Body of pancreas (tissue), 4 donors: ENCODE measurements around the gene NDC1. TPM values are rescaled to one million over a fixed set of nuclear protein-coding genes. Genes with fewer than 3 reads are reported as not detected.

Experiments
- ATAC-seq: fragments of 150-250 bp; one replicate; pipeline ENCODE4 v1.9.1; 2016
- DNase-seq, 4 donors: peaks; one replicate each; pipeline ENCODE4 v3.0.0-alpha.2; 2019
- H3K27ac ChIP-seq, 4 donors: fragments of 200-600 bp; sonication (generic); 1 replicate in 3 of 4; 2 replicates in 1 of 4; pipeline versions ENCODE4 v1.5.1 to v1.6.1; 2016 to 2019; ENCODE audit warnings: mild to moderate bottlenecking in 1 of 4, mixed read lengths in 1 of 4, moderate library complexity in 1 of 4
- H3K27me3 ChIP-seq, 2 donors: fragments of 200-600 bp; sonication (generic); one replicate each; pipeline ENCODE4 v1.6.0; 2016; ENCODE audit warnings: mild to moderate bottlenecking in 1 of 2
- H3K36me3 ChIP-seq, 2 donors: fragments of 200-600 bp; sonication (generic); replicated peaks in 1 of 2; 2 replicates each; pipeline ENCODE4 v1.5.1; 2016; ENCODE audit warnings: low read depth in 2 of 2; ENCODE audit not compliant: insufficient read depth in 1 of 2
- H3K4me1 ChIP-seq: fragments of 200-600 bp; sonication (generic); one replicate; pipeline ENCODE4 v1.6.0; 2016
- H3K4me3 ChIP-seq, 2 donors: fragments of 200-600 bp; sonication (generic); 1 replicate in 1 of 2; 2 replicates in 1 of 2; pipeline ENCODE4 v1.5.1; 2016 to 2019
- H3K9me3 ChIP-seq, 3 donors: fragments of 200-600 bp; sonication (generic); 1 replicate in 2 of 3; 2 replicates in 1 of 3; pipeline ENCODE4 v1.5.1; 2016
- POLR2A ChIP-seq, 3 donors: fragments of 450-650 bp; IDR thresholded peaks; one replicate each; pipeline ENCODE4 v1.6.1; 2016; ENCODE audit warnings: antibody characterized with exemption in 3 of 3, mild to moderate bottlenecking in 2 of 3
- WGBS, 2 donors: methylation state at CpG; one replicate each; pipeline ENCODE4 v1.1.5; 2017; 5-methylcytosine and 5-hydroxymethylcytosine counted together
- intact Hi-C: fragments of 100-400 bp; cut with DNase I; formaldehyde crosslinking; loops from one replicate; pipeline ENCODE4 v1.15.1; 2023
- total RNA-seq, 2 donors: library from RNA; depleted of rRNA; stranded (reverse); fragments of >200 nt; gene quantifications; one replicate each; pipeline ENCODE4 v1.1.0, GENCODE V29; 2016
- TF ChIP-seq, protein P1 (sequence below), 7 experiments: fragments of 450-650 bp in 4 of 7; fragments of 200-600 bp in 3 of 7; sonication (generic) in 3 of 7; IDR thresholded peaks; one replicate each; pipeline ENCODE4 v1.5.1; 2016 to 2019; ENCODE audit warnings: antibody characterized with exemption in 7 of 7

NDC1 gene
- total RNA-seq, 2 donors from 2014 or later: 2.3 to 7.3 TPM

GRCh38 chr1:53811414-53811851, 26.7 kb downstream of the NDC1 start:
- WGBS, 2 donors: 96 to 100% methylated on average over 1 to 4 of the region's 4 CpGs
- Histone ChIP-seq H3K9me3 (no peaks in the 10 kb centered on the region), H3K36me3 (no peaks in the 10 kb centered on the region), H3K4me3 (no peak overlapping the region), H3K27ac (no peak overlapping the region), H3K27me3 (no peaks in the 10 kb centered on the region), H3K4me1 (no peaks in the 10 kb centered on the region)
- intact Hi-C loops: no loop called here
- ATAC-seq (no peak), DNase-seq (peak in 1 of 4 donors; percentile 6)
- no peak for TF ChIP-seq POLR2A (IDR thresholded peaks at IDR 0.05)
- TF ChIP-seq, protein P1, sequence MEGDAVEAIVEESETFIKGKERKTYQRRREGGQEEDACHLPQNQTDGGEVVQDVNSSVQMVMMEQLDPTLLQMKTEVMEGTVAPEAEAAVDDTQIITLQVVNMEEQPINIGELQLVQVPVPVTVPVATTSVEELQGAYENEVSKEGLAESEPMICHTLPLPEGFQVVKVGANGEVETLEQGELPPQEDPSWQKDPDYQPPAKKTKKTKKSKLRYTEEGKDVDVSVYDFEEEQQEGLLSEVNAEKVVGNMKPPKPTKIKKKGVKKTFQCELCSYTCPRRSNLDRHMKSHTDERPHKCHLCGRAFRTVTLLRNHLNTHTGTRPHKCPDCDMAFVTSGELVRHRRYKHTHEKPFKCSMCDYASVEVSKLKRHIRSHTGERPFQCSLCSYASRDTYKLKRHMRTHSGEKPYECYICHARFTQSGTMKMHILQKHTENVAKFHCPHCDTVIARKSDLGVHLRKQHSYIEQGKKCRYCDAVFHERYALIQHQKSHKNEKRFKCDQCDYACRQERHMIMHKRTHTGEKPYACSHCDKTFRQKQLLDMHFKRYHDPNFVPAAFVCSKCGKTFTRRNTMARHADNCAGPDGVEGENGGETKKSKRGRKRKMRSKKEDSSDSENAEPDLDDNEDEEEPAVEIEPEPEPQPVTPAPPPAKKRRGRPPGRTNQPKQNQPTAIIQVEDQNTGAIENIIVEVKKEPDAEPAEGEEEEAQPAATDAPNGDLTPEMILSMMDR (IDR thresholded peaks at IDR 0.05): no peak

- Histone ChIP-seq H3K9me3 (no peaks in the 10 kb centered on the region), H3K27me3 (no peaks in the 10 kb centered on the region), H3K36me3 (no peaks in the 10 kb centered on the region), H3K4me3 (no peak overlapping the region), H3K4me1 (no peaks in the 10 kb centered on the region), H3K27ac (no peak overlapping the region)
- no peak for TF ChIP-seq POLR2A (IDR thresholded peaks at IDR 0.05)
- TF ChIP-seq, protein P1 (IDR thresholded peaks at IDR 0.05): no peak
- WGBS, 2 donors: 95 to 96% methylated on average over 2 of the region's 2 CpGs
- no peak for ATAC-seq
- no peak for DNase-seq
- intact Hi-C loops: no loop called here
Measured at GRCh38 chr1:53810497-53810896, 27.6 kb downstream of the NDC1 start.

DNA sequence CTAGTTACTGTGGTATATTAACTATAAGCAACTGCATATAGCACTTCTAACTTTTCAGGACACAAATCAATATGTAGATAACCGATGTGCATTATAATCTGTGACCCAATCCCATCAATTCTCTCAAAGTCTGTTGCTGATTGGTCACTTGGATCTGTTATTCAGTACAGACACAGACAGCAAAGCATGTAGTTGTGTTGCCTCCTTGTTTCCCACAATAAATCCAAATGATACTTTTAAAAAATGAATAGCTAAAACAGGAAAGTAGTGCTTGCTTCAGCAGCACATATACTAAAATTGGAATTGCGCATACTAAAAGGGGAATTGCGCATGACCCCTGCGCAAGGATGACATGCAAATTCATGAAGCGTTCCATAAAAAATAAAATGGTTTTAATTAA, 28.1 kb downstream of the NDC1 start:
- Histone ChIP-seq H3K27me3 (no peaks in the 10 kb centered on the region), H3K36me3 (no peaks in the 10 kb centered on the region), H3K9me3 (no peaks in the 10 kb centered on the region), H3K4me1 (no peaks in the 10 kb centered on the region), H3K27ac (no peak overlapping the region), H3K4me3 (no peak overlapping the region)
- TF ChIP-seq, protein P1 (IDR thresholded peaks at IDR 0.05): no peak
- TF ChIP-seq POLR2A (IDR thresholded peaks at IDR 0.05): no peak
- 84 to 98% methylated on average over 5 of the region's 5 CpGs for WGBS, 2 donors
- ATAC-seq (no peak), DNase-seq (no peak)
- intact Hi-C loops: no loop called here

GRCh38 chr1:53807916-53808315, 30.2 kb downstream of the NDC1 start:
- Histone ChIP-seq H3K36me3 (no peaks in the 10 kb centered on the region), H3K4me1 (no peaks in the 10 kb centered on the region), H3K4me3 (no peak overlapping the region), H3K27ac (no peak overlapping the region), H3K9me3 (no peaks in the 10 kb centered on the region), H3K27me3 (no peaks in the 10 kb centered on the region)
- no peak for DNase-seq
- intact Hi-C loops: no loop called here
- TF ChIP-seq, protein P1 (IDR thresholded peaks at IDR 0.05): no peak
- no peak for TF ChIP-seq POLR2A (IDR thresholded peaks at IDR 0.05)
- ATAC-seq: no peak
- 86 to 91% methylated on average over 5 of the region's 5 CpGs for WGBS, 2 donors

GRCh38 chr1:53804791-53805505, 33.1 kb downstream of the NDC1 start:
- Histone ChIP-seq H3K27me3 (no peaks in the 10 kb centered on the region), H3K27ac (no peak overlapping the region), H3K4me3 (no peak overlapping the region), H3K4me1 (no peaks in the 10 kb centered on the region), H3K9me3 (no peaks in the 10 kb centered on the region), H3K36me3 (no peaks in the 10 kb centered on the region)
- no peak for TF ChIP-seq POLR2A (IDR thresholded peaks at IDR 0.05)
- TF ChIP-seq, protein P1 (IDR thresholded peaks at IDR 0.05): no peak
- ATAC-seq: no peak
- 82 to 88% methylated on average over 3 of the region's 3 CpGs for WGBS, 2 donors
- DNase-seq: no peak
- intact Hi-C loops: no loop called here
